ENCODE data around the gene DLG2.

Gene DLG2

DNA sequence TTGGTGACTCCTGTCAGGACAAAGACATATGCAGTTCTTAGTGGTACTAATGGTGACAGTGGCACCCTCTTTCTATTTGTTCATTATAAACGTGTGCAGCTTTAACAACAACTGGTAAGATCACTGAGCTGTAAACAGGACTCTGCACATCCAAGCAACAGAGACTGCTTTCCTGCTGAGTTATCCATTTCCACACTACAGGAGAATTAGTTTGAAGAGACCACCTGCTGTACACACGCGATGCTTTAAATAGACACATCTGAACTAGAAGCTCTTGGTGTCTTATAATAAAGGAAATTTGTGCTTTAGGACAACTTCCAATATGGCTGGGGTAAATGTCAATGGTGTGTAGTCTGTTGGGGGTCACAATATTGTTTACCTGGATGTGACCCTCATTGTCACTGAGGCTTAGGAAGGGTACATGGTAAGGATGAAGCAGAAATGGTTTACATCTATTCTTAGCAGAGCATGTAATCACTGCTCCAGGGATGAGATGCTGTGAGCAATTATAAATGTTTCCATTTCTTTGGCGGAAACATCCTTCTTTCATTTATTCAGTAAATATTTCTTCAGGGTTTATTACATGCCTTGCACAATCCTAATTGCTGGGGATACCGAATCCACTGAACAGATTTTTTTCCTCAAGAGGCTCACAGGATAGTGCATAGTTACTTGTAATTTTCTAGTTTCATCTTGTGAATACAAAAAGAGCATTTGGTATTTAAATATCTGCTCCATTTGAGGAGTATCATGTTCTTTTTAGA is 1987.0 kb downstream of the DLG2 start:
- in situ Hi-C loops (cut with HindIII; ENCODE audit: low sequenced_read_pairs): no loop called here
- TF ChIP-seq, protein P1, sequence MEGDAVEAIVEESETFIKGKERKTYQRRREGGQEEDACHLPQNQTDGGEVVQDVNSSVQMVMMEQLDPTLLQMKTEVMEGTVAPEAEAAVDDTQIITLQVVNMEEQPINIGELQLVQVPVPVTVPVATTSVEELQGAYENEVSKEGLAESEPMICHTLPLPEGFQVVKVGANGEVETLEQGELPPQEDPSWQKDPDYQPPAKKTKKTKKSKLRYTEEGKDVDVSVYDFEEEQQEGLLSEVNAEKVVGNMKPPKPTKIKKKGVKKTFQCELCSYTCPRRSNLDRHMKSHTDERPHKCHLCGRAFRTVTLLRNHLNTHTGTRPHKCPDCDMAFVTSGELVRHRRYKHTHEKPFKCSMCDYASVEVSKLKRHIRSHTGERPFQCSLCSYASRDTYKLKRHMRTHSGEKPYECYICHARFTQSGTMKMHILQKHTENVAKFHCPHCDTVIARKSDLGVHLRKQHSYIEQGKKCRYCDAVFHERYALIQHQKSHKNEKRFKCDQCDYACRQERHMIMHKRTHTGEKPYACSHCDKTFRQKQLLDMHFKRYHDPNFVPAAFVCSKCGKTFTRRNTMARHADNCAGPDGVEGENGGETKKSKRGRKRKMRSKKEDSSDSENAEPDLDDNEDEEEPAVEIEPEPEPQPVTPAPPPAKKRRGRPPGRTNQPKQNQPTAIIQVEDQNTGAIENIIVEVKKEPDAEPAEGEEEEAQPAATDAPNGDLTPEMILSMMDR (IDR thresholded peaks at IDR 0.05; ENCODE audit: low read depth, low read length): no peak
- no peak for DNase-seq (ENCODE audit: low read depth, low spot score)
- no peak overlapping the region for H3K4me3 ChIP-seq (ENCODE audit: low read depth, low read length)

DNA sequence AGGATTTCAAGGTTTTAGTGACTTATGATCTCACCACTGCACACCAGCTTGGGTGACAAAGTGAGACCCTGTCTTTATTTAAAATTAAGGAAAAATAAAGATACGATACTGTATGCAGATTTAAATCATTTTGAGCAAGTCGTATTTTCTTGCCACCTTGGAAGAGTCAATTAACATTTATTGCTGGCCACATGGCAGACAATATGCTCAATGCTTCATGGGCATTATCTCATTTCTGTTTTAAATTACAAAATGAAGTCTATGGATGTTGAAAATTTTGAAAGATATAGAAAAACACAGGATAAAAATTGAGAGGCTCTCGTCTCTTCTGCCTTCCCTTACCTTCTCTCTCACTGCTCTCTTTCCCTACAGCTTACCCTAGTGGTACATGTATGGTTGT is 1992.0 kb downstream of the DLG2 start:
- TF ChIP-seq, protein P1 (IDR thresholded peaks at IDR 0.05; ENCODE audit: low read depth, low read length): no peak
- in situ Hi-C loops (cut with HindIII; ENCODE audit: low sequenced_read_pairs): no loop called here
- no peak overlapping the region for H3K4me3 ChIP-seq (ENCODE audit: low read depth, low read length)
- no peak for DNase-seq (ENCODE audit: low read depth, low spot score)

DNA sequence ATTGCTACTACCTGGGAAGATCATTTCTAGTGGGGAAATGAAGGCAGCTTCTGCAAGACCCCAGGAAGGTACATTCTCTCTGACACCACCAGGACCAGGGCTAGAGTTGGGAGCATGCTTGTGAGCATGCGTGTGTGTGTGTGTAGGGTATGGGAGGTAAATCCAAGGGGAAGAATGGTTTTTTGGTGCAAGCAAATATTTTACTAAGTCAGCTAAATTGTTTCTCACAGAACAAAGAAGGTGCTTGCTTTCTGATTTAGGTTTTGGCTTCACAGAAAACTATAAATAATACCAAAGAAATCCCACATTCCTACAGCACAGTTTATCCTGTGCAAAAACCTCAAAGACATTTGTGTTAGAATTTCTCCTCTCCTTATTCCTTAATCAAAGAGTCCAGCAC is 1996.9 kb downstream of the DLG2 start:
- no peak overlapping the region for H3K4me3 ChIP-seq (ENCODE audit: low read depth, low read length)
- TF ChIP-seq, protein P1 (IDR thresholded peaks at IDR 0.05; ENCODE audit: low read depth, low read length): no peak
- DNase-seq (ENCODE audit: low read depth, low spot score): no peak
- in situ Hi-C loops (cut with HindIII; ENCODE audit: low sequenced_read_pairs): no loop called here

DNA sequence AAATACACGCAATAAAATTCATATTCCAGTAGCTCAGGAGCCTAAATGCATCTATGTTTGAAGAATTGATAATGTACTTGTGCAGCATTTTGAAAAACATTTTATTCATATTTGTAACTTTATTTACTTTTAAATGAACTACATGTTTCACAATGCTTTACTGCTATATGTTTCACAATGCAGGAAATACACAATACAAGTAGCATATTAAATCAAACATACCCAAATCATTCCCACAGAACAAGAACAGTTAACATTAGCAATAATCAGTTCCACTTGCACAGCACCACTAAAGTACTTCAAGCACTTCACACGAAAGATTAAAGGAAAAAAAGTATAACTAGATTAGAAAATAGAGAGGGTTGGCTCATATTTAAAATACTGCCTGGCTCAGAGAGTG is 1997.4 kb downstream of the DLG2 start:
- no peak for DNase-seq (ENCODE audit: low read depth, low spot score)
- H3K4me3 ChIP-seq (ENCODE audit: low read depth, low read length): no peak overlapping the region
- in situ Hi-C loops (cut with HindIII; ENCODE audit: low sequenced_read_pairs): no loop called here
- TF ChIP-seq, protein P1 (IDR thresholded peaks at IDR 0.05; ENCODE audit: low read depth, low read length): no peak

DNA sequence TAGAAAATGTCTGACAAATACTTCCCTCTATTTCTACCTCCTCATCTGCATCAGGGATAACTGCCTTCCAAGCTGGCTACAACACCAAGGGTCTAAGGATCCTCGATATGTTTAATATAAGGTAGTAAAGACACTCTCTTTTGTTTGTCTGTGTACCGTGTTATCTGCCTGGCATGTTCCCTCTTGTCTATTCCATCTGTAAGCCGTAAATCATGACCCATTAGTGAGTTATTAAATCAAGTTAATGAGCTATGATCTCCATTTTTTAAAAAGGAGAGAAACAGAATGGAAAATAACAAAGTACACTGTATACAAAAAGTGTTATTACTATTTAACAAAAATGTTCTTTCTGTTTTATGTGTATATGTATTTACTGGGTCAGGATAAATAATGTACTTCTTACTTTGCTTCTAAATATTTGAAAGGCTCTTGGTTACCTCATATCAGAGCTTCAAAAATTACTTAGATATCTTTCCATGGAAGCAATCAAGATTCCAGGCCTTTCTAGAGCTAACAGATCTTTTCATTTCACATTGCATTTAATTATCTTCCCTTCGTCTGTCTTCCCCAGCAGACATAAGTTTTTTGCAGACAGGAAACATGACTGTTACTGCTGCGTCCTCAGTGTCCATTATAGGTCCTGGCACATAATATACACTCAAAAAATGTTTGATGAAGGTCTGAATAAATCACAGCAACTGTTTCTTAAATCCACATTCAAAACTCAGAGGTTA is 1998.4 kb downstream of the DLG2 start:
- TF ChIP-seq, protein P1 (IDR thresholded peaks at IDR 0.05; ENCODE audit: low read depth, low read length): no peak
- H3K4me3 ChIP-seq (ENCODE audit: low read depth, low read length): no peak overlapping the region
- no peak for DNase-seq (ENCODE audit: low read depth, low spot score)
- in situ Hi-C loops (cut with HindIII; ENCODE audit: low sequenced_read_pairs): no loop called here

DNA sequence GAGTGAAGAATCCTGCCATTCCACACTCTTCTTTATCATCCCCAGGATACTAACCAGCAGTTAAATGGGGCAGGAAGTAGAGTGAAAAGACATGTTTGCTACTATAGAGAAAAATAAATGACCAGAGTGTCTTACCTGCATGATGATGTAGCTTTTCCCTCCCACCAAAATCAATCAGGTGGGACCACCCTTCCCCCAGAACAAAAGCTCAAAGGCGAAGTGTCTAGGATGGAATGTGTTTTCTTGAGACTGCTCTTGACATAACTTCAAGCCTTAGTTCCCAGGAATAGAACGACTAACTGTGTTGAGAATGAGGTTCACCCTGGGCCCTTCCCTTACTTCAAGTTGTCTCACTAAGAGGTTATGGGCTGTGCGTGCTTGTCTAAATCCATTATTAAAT is 2001.8 kb downstream of the DLG2 start:
- no peak overlapping the region for H3K4me3 ChIP-seq (ENCODE audit: low read depth, low read length)
- TF ChIP-seq, protein P1 (IDR thresholded peaks at IDR 0.05; ENCODE audit: low read depth, low read length): no peak
- in situ Hi-C loops (cut with HindIII; ENCODE audit: low sequenced_read_pairs): no loop called here
- DNase-seq (ENCODE audit: low read depth, low spot score): no peak

All from astrocyte of the spinal cord (primary cell).